Measurements from ENCODE around the gene POLR1E.

The POLR1E gene

GRCh38 chr9:37443566-37443965 lies 42.2 kb upstream of the POLR1E start:
- no peak for TF ChIP-seq GABPA (IDR thresholded peaks at IDR 0.05; ENCODE audit: low read depth)
- TF ChIP-seq SPI1 (IDR thresholded peaks at IDR 0.05; ENCODE audit: borderline replicate concordance, low read depth): no peak
- TF ChIP-seq, protein P1, sequence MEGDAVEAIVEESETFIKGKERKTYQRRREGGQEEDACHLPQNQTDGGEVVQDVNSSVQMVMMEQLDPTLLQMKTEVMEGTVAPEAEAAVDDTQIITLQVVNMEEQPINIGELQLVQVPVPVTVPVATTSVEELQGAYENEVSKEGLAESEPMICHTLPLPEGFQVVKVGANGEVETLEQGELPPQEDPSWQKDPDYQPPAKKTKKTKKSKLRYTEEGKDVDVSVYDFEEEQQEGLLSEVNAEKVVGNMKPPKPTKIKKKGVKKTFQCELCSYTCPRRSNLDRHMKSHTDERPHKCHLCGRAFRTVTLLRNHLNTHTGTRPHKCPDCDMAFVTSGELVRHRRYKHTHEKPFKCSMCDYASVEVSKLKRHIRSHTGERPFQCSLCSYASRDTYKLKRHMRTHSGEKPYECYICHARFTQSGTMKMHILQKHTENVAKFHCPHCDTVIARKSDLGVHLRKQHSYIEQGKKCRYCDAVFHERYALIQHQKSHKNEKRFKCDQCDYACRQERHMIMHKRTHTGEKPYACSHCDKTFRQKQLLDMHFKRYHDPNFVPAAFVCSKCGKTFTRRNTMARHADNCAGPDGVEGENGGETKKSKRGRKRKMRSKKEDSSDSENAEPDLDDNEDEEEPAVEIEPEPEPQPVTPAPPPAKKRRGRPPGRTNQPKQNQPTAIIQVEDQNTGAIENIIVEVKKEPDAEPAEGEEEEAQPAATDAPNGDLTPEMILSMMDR (IDR thresholded peaks at IDR 0.05; ENCODE audit: insufficient read depth, low read length): no peak
- TF ChIP-seq REST (IDR thresholded peaks at IDR 0.05; ENCODE audit: insufficient replicate concordance, low read depth): no peak
- TF ChIP-seq POLR2AphosphoS5 (IDR thresholded peaks at IDR 0.05; ENCODE audit: low read depth): no peak
- Histone ChIP-seq H3K27me3 (ENCODE audit: insufficient read depth, poor library complexity, severe bottlenecking) (no peaks in the 10 kb centered on the region), H3K27ac (replicated peaks) (no peak overlapping the region), H3K4me3 (replicated peaks; ENCODE audit: insufficient read depth, low read length) (no peak overlapping the region)
- no peak for DNase-seq (ENCODE audit: low read depth in 1 of 2, low spot score in 1 of 2)

GRCh38 chr9:37444890-37445289 lies 40.9 kb upstream of the POLR1E start:
- no peak overlapping the region for H3K4me3 ChIP-seq (replicated peaks; ENCODE audit: insufficient read depth, low read length)
- no peak for TF ChIP-seq SPI1 (IDR thresholded peaks at IDR 0.05; ENCODE audit: borderline replicate concordance, low read depth)
- no peak for TF ChIP-seq GABPA (IDR thresholded peaks at IDR 0.05; ENCODE audit: low read depth)
- no peak for TF ChIP-seq POLR2AphosphoS5 (IDR thresholded peaks at IDR 0.05; ENCODE audit: low read depth)
- TF ChIP-seq, protein P1 (IDR thresholded peaks at IDR 0.05; ENCODE audit: insufficient read depth, low read length): no peak
- no peak for TF ChIP-seq REST (IDR thresholded peaks at IDR 0.05; ENCODE audit: insufficient replicate concordance, low read depth)
- H3K27ac ChIP-seq (replicated peaks): no peak overlapping the region
- no peak for DNase-seq (ENCODE audit: low read depth in 1 of 2, low spot score in 1 of 2)
- no peaks in the 10 kb centered on the region for H3K27me3 ChIP-seq (ENCODE audit: insufficient read depth, poor library complexity, severe bottlenecking)

GRCh38 chr9:37445832-37446231 lies 39.9 kb upstream of the POLR1E start:
- Histone ChIP-seq H3K27me3 (ENCODE audit: insufficient read depth, poor library complexity, severe bottlenecking) (no peaks in the 10 kb centered on the region), H3K27ac (replicated peaks) (no peak overlapping the region), H3K4me3 (replicated peaks; ENCODE audit: insufficient read depth, low read length) (no peak overlapping the region)
- DNase-seq (ENCODE audit: low read depth in 1 of 2, low spot score in 1 of 2): no peak
- TF ChIP-seq, protein P1 (IDR thresholded peaks at IDR 0.05; ENCODE audit: insufficient read depth, low read length): no peak
- TF ChIP-seq SPI1 (IDR thresholded peaks at IDR 0.05; ENCODE audit: borderline replicate concordance, low read depth) (no peak), REST (IDR thresholded peaks at IDR 0.05; ENCODE audit: insufficient replicate concordance, low read depth) (no peak), POLR2AphosphoS5 (IDR thresholded peaks at IDR 0.05; ENCODE audit: low read depth) (no peak), GABPA (IDR thresholded peaks at IDR 0.05; ENCODE audit: low read depth) (no peak)

Measured in HL-60 (cell line).